Hindlimb muscle (tissue), 1 donor: ENCODE measurements around the gene ZNF324B. TPM values are rescaled to one million over a fixed set of nuclear protein-coding genes. Genes with fewer than 3 reads are reported as not detected.
"Not testable (repeated sequence)": the region's sequence is repeated elsewhere in the genome, so short reads cannot be mapped to it uniquely, and the experiment has no call there.

Experiments used
- DNase-seq: peaks from one replicate; pipeline ENCODE4 v3.0.0-alpha.2; 2013
- polyA plus RNA-seq: library from polyadenylated mRNA; unstranded; fragments of 120-200 nt; gene quantifications from one replicate; pipeline ENCODE4 v1.2.1, GENCODE V29; 2013; ENCODE audit not compliant: insufficient read length

Gene ZNF324B
- polyA plus RNA-seq, 1 donor = 4.0 TPM

GRCh38 chr19:58455306-58455705 lies 3.9 kb downstream of the ZNF324B start:
- no peak for DNase-seq

GRCh38 chr19:58456111-58456510 lies 4.7 kb downstream of the ZNF324B start:
- DNase-seq = no peak

- no peak for DNase-seq
Observed at GRCh38 chr19:58460039-58460438, 8.6 kb downstream of the ZNF324B start.

DNA sequence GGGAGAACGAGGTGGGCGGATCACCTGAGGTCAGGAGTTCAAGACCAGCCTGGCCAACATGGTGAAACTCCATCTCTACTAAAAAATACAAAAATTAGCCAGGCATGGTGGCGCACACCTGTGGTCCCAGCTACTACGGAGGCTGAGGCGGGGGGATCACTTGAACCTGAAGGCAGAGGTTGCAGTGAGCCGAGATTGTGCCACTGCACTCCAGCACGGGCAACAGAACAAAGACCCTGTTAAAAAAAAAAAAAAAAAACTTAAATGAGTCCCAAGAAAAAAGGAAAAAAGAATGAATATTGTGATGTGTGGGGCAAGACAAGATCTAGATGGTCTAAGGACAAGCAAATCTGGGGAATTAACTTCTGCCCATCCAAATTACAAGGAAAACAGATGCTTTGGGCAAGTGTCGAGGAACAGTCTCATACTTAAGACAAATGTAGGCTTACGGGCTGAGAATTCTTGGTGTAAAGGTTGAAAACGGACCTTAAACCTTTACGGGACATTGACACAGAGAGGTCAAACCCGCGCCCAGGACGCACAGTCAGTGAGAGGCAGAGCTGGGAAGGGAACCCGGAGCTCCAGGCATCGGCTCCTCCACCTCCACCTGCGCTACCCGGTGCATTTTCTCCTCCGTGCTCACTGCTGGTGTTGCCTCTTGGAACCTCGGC lies 14.8 kb downstream of the ZNF324B start:
- DNase-seq = no peak

DNA sequence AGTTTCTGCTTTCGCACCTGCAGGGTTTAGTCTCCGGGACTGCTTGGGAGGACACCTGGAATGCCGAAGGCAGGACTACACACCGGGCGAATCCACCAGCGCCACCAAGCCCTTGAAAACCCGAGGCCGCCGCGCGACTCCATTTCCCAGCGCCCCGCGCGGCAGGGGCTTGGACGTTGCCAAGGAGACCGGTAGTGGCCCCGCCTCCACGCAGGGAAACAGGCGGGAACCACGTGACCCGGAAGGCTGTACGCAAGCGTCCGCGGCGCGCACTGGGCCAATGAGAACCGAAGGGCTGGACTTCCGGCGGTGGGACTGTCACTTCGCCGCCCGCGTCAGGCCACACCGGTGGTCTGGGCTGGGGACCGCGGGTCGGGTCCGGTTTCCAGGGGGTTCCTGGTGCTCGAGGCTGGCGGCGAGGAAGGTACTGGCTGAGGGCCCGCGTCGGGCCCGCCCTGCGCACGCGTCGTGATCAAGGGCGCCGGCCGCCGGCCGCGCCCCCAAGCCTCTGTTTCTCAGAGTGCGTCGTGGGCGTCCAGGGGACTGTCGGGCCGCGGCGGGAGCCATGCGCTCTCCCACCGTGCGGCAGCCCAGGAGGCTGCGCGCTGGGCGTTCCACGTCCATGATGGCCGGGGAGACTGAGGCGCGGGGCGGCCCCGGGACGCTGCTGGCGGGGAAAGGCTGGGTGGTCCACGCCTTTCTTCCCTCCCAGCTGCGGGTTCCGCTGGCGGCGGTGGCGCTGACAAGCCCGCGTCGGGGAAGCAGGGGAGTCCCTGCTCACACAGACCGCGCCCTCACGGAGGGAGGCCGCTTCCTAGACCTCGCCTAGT lies 15.6 kb downstream of the ZNF324B start, which contains the start of gene ZNF324:
TSS of gene ZNF324 (plus strand) at position 321 of the 830 bp plus-strand sequence. CDS start 2,106 bp downstream, outside the sequence.
- DNase-seq = peak; percentile 98

DNA sequence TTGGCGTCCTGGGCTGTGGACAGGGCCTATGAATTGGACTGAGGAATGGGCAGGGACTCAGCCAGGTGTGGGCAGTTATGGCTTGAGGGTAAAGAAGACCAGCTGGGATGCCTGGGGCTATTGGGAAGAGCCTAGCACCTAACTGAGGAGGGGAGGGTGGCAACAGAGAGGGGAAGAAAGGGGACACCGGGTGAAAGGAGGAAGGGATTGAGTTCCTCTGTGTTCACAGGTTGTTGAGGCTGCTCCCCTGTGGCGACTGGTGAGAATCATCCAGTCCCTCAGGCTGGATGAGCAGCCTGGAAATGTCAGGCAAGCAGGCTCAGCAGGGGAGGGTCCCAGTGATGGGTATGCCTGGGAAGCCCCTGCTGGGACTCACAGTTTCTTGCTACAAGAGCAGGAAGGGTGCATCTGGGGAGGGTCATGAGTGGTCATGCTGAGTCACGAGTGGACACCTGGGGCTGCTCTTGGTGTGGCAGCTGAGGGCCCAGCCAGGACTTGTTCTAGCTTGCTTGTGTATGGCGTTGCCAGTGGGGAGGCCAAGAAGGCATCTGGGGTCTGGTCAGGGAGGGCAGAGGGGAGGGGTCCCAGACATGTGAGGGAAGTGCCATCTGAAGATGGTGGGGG lies 16.9 kb downstream of the ZNF324B start:
- no peak for DNase-seq

DNA sequence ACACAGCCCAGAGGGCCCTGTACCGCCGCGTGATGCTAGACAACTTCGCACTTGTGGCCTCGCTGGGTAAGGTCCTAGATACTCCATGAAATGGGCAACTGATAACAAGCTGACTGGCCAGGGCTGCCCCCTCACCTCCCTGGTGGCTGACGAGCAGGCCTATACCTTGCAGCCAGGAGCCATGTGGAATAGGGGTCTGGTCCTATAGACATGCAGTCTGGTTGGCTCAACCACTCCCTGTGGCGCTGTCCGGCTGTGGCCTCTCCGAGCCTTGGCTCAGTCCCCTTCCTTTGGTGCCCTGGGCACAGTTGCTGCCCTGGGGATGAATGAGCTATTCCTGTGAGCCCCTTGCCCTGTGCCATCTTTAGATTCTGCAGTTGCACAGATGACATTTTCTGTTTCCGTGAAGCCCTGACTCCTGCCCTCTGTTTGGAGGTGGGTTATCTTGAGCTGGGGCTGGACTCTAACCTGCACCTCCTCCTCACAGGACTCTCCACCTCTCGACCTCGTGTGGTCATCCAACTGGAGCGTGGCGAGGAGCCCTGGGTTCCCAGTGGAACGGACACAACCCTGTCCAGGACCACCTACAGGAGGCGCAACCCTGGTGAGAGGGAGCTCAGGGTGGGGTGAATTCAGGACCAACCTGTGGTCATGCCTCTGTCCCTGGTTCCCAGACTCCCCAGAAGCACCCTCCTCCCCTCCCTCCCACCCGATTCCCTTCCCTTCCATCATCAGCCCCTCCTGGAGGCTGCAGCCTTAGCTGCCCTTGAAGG lies 18.0 kb downstream of the ZNF324B start:
- DNase-seq = no peak

- not testable (repeated sequence) for DNase-seq
Observed at GRCh38 chr19:58470837-58471543, 19.6 kb downstream of the ZNF324B start.

DNA sequence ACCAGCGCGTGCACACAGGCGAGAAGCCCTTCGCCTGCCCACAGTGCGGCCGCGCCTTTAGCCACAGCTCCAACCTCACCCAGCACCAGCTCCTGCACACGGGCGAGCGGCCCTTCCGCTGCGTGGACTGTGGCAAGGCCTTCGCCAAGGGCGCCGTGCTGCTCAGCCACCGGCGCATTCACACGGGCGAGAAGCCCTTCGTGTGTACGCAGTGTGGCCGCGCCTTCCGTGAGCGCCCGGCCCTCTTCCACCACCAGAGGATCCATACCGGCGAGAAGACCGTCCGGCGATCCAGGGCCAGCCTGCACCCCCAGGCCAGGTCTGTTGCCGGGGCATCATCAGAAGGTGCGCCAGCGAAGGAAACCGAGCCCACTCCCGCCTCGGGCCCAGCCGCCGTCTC lies 20.3 kb downstream of the ZNF324B start:
- DNase-seq = no peak

DNA sequence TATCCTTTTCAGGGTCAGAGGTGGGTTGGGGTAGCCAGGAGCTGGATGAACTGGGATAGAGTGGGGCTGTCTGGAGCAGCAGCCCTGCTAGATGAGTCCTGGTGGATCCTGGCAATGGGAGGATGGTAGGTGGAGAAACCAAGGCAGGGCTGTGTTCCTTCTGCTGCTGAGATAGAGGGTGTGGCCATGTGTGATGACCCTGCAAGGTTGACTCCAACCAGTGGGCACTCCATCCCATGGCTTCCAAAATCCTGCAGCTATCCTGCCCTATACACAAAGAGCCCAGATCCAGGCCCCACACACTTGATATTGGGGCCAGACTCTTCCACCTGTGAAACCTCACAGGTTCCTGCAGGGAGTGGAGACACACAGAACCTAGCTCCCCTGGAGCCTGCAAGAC lies 22.4 kb downstream of the ZNF324B start:
- no peak for DNase-seq

GRCh38 chr19:58474291-58474996 lies 23.0 kb downstream of the ZNF324B start:
- no peak for DNase-seq

DNA sequence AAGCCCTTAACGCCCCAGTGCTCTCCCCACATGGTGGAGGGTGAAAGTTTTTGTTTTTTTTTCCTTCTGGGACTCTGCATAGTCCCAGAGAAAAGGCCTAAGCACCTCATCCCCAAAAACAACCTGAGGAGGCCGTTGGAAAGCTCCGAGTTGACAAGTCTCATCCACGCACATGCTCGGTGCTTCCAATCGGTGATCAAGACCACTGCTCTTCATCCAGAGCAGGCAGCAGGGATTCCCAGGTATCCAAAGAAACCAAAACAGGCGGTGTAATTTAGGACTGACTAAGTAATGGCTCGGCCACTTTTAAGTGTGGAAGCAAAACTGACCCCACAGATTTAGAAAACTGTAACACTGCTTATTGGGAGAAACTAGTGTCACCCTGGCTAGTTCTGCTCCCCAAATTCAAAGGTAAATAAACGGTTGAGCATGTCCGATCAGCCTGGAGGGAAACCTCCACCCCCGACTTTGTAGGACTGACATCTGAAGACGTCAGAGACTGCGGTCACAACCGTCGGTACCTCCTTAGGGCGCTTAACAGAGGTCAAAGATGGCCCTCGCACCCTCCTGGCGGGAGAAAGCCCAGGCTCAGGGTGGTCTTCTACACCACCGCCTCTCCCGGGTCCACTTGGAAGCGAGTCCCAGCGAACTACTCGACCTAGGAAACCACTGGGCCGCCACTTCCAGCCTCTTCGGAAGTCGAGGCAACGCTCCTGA lies 23.7 kb downstream of the ZNF324B start:
- no peak for DNase-seq

GRCh38 chr19:58475714-58476497 lies 24.5 kb downstream of the ZNF324B start, which contains the start of gene ZNF446:
Gene ZNF446 (plus strand): TSS chr19:58476352. CDS start chr19:58477219, 867 bp downstream.
- DNase-seq = peak; percentile 97

- peak; percentile 32 for DNase-seq
Observed at GRCh38 chr19:58476498-58477015, 25.1 kb downstream of the ZNF324B start.

- DNase-seq = no peak
Observed at GRCh38 chr19:58477130-58477529, 25.7 kb downstream of the ZNF324B start.

GRCh38 chr19:58477871-58478270 lies 26.4 kb downstream of the ZNF324B start:
- no peak for DNase-seq

DNA sequence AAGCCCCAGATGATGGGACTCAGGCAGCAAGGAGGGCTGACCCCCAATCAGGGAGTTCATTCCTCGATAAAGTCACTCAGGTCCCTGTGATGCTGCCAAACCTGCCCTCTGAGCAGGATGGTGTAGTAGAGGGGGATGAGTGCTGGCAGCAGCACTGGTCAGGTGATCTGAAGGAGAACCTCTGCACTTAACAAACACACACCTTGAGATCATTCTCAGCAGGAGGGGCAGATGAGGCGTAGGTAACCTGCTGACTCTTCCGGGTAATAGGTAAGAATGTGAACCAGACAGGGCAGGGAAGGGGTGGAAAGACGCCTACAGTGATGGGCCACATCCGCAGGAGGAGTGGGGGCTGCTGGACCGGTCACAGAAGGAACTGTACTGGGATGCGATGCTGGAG lies 27.9 kb downstream of the ZNF324B start:
- DNase-seq = no peak

DNA sequence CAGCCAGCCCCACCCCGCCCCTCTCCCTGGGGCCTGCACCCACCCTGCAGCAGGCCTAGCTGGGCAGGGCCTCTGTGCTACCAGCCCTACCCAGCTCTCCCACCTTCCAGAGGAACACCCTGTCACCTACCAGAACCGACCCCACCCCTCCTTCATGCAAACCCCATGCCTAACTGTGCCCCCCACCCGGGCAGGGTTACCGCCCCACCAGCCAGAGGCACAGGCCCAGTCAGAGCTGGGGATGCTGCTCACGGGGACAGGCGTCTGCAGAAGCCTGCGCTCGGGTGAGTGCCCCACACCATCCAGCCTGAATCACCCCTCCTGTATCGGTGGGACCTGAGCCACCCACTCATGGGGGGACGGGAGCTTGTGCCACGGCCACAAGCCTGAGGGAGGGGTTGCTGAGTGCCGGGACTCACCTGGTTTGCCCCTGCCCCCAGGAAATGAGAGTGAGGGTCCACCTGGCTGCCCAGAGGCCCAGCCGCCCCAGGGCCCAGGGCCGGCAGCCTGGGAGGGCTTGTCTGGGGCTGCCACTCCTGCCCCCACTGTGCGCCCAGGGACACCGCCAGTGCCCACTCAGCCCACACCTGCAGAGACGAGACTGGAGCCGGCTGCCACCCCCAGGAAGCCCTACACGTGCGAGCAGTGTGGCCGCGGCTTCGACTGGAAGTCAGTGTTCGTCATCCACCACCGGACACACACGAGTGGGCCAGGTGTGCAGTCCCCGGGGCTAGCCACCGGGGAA lies 28.5 kb downstream of the ZNF324B start:
- no peak for DNase-seq

GRCh38 chr19:58480481-58480830 lies 29.0 kb downstream of the ZNF324B start:
- no peak for DNase-seq
